ENCODE measurements around the gene HYKK. TPM values are rescaled to one million over a fixed set of nuclear protein-coding genes. Genes with fewer than 3 reads are reported as not detected.
A peak's percentile ranks its signal among the peaks of the same experiment; 100 is the strongest.

Gene HYKK
- total and polyA plus RNA-seq, 10 of the 15 experiments (the other 5 are each of a cell fraction or from before 2014, with no cell fraction given), result 0.15 to 0.98 (median 0.49) TPM

DNA sequence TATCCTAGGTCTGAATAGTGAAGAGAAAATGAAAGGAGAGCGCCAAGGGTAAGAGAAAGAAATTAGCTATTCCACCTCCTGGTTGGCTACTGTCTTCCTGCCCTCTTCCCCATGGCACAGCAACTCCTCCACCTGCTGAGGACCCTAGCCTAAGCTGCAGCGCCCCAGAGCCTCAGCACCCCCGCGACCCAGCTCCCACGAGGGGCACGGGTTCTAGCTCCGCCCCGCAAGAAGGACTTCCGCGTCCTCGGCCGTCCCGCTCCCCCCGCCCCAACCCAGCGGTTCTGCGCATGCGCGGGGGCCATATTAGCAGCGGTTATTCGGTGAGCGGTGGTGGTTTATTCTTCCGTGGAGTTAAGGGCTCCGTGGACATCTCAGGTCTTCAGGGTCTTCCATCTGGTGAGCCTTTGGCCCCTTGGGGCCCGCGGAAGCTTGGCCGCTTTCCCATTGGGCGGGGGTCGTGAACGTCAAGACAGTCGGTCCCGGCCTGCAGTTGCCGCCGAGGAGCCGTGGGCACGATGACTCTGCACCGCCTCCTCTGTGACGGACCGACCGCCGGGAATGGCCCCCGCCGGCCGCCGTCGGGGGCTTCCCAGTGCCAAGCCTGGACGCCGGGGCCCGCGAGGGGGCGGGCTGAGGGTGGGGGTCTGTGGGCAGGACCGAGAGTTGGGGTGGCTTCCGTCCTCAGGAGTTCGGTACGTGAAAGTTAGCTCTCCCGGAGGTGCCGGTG is 32.9 kb downstream of the HYKK start, which contains the start of gene PSMA4 (continued):
- peak; percentile 68; the same call in 1 of the 2 replicates for TF ChIP-seq STAT1 (conservative IDR thresholded peaks at IDR 0.05)
- no peak for TF ChIP-seq FOXK2 (IDR thresholded peaks at IDR 0.05)
- TF ChIP-seq YBX1 (IDR thresholded peaks at IDR 0.05), result no peak
- TF ChIP-seq, protein P1, sequence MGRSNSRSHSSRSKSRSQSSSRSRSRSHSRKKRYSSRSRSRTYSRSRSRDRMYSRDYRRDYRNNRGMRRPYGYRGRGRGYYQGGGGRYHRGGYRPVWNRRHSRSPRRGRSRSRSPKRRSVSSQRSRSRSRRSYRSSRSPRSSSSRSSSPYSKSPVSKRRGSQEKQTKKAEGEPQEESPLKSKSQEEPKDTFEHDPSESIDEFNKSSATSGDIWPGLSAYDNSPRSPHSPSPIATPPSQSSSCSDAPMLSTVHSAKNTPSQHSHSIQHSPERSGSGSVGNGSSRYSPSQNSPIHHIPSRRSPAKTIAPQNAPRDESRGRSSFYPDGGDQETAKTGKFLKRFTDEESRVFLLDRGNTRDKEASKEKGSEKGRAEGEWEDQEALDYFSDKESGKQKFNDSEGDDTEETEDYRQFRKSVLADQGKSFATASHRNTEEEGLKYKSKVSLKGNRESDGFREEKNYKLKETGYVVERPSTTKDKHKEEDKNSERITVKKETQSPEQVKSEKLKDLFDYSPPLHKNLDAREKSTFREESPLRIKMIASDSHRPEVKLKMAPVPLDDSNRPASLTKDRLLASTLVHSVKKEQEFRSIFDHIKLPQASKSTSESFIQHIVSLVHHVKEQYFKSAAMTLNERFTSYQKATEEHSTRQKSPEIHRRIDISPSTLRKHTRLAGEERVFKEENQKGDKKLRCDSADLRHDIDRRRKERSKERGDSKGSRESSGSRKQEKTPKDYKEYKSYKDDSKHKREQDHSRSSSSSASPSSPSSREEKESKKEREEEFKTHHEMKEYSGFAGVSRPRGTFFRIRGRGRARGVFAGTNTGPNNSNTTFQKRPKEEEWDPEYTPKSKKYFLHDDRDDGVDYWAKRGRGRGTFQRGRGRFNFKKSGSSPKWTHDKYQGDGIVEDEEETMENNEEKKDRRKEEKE (IDR thresholded peaks at IDR 0.05), result no peak
- peak; percentile 87 for TF ChIP-seq NBN (IDR thresholded peaks at IDR 0.05)
- TF ChIP-seq, protein P2, sequence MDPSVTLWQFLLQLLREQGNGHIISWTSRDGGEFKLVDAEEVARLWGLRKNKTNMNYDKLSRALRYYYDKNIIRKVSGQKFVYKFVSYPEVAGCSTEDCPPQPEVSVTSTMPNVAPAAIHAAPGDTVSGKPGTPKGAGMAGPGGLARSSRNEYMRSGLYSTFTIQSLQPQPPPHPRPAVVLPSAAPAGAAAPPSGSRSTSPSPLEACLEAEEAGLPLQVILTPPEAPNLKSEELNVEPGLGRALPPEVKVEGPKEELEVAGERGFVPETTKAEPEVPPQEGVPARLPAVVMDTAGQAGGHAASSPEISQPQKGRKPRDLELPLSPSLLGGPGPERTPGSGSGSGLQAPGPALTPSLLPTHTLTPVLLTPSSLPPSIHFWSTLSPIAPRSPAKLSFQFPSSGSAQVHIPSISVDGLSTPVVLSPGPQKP (IDR thresholded peaks at IDR 0.05; ENCODE audit: low read depth, low read length), result no peak; the same call in 1 of the 2 replicates
- peak; percentile 56; the same call in 1 of the 2 replicates for TF ChIP-seq CHD2 (IDR thresholded peaks at IDR 0.05; ENCODE audit: borderline replicate concordance, low read depth, low read length)
- no peak for TF ChIP-seq STAT3 (IDR thresholded peaks at IDR 0.05; ENCODE audit: low read depth, low read length)
- 0 out of 2 replicates have a peak, but pooled peaks have one; percentile 68 for TF ChIP-seq ZNF207 (IDR thresholded peaks at IDR 0.05; ENCODE audit: borderline replicate concordance)
- peak; percentile 94 for TF ChIP-seq POLR2AphosphoS5 (IDR thresholded peaks at IDR 0.05; ENCODE audit: low read length)
- TF ChIP-seq PML (IDR thresholded peaks at IDR 0.05; ENCODE audit: low read length), result peak; percentile 97
- TF ChIP-seq SUZ12 (IDR thresholded peaks at IDR 0.05; ENCODE audit: unreplicated experiment), result no peak
- TF ChIP-seq IRF4 (IDR thresholded peaks at IDR 0.05; ENCODE audit: low read depth, low read length), result no peak
- TF ChIP-seq NFYB (IDR thresholded peaks at IDR 0.05; ENCODE audit: insufficient read depth, low read depth, low read length), result no peak
- TF ChIP-seq PAX5 (IDR thresholded peaks at IDR 0.05; ENCODE audit: borderline replicate concordance, low read depth, low read length), result peak; percentile 43; the same call in 1 of the 2 replicates
- TF ChIP-seq MTA2 (IDR thresholded peaks at IDR 0.05; ENCODE audit: low read depth), result no peak
- peak; percentile 7 to 9; a peak in 1 of 4 replicates for TF ChIP-seq IKZF2 (IDR thresholded peaks at IDR 0.05)
- TF ChIP-seq NFYA (IDR thresholded peaks at IDR 0.05; ENCODE audit: borderline replicate concordance, low read depth, low read length), result no peak
- TF ChIP-seq, protein P3, sequence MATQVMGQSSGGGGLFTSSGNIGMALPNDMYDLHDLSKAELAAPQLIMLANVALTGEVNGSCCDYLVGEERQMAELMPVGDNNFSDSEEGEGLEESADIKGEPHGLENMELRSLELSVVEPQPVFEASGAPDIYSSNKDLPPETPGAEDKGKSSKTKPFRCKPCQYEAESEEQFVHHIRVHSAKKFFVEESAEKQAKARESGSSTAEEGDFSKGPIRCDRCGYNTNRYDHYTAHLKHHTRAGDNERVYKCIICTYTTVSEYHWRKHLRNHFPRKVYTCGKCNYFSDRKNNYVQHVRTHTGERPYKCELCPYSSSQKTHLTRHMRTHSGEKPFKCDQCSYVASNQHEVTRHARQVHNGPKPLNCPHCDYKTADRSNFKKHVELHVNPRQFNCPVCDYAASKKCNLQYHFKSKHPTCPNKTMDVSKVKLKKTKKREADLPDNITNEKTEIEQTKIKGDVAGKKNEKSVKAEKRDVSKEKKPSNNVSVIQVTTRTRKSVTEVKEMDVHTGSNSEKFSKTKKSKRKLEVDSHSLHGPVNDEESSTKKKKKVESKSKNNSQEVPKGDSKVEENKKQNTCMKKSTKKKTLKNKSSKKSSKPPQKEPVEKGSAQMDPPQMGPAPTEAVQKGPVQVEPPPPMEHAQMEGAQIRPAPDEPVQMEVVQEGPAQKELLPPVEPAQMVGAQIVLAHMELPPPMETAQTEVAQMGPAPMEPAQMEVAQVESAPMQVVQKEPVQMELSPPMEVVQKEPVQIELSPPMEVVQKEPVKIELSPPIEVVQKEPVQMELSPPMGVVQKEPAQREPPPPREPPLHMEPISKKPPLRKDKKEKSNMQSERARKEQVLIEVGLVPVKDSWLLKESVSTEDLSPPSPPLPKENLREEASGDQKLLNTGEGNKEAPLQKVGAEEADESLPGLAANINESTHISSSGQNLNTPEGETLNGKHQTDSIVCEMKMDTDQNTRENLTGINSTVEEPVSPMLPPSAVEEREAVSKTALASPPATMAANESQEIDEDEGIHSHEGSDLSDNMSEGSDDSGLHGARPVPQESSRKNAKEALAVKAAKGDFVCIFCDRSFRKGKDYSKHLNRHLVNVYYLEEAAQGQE (IDR thresholded peaks at IDR 0.05; ENCODE audit: low read depth, low read length), result peak; percentile 11; the same call in 1 of the 2 replicates
- TF ChIP-seq, protein P4, sequence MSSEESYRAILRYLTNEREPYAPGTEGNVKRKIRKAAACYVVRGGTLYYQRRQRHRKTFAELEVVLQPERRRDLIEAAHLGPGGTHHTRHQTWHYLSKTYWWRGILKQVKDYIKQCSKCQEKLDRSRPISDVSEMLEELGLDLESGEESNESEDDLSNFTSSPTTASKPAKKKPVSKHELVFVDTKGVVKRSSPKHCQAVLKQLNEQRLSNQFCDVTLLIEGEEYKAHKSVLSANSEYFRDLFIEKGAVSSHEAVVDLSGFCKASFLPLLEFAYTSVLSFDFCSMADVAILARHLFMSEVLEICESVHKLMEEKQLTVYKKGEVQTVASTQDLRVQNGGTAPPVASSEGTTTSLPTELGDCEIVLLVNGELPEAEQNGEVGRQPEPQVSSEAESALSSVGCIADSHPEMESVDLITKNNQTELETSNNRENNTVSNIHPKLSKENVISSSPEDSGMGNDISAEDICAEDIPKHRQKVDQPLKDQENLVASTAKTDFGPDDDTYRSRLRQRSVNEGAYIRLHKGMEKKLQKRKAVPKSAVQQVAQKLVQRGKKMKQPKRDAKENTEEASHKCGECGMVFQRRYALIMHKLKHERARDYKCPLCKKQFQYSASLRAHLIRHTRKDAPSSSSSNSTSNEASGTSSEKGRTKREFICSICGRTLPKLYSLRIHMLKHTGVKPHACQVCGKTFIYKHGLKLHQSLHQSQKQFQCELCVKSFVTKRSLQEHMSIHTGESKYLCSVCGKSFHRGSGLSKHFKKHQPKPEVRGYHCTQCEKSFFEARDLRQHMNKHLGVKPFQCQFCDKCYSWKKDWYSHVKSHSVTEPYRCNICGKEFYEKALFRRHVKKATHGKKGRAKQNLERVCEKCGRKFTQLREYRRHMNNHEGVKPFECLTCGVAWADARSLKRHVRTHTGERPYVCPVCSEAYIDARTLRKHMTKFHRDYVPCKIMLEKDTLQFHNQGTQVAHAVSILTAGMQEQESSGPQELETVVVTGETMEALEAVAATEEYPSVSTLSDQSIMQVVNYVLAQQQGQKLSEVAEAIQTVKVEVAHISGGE (CRISPR knock-in tag; IDR thresholded peaks at IDR 0.05), result peak; percentile 15; the same call in 1 of the 2 replicates

Data from GM12878 (cell line).